ENCODE measurements around the gene PTGFR. TPM values are rescaled to one million over a fixed set of nuclear protein-coding genes. Genes with fewer than 3 reads are reported as not detected.

PTGFR gene
- total RNA-seq, 1 experiment from 2014 or later, result 6.3 TPM

DNA sequence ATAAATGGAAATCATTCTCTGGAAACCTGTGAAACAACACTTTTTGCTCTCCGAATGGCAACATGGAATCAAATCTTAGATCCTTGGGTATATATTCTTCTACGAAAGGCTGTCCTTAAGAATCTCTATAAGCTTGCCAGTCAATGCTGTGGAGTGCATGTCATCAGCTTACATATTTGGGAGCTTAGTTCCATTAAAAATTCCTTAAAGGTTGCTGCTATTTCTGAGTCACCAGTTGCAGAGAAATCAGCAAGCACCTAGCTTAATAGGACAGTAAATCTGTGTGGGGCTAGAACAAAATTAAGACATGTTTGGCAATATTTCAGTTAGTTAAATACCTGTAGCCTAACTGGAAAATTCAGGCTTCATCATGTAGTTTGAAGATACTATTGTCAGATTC, 45.7 kb downstream of the PTGFR start:
- Histone ChIP-seq H3K36me3 (no peaks in the 10 kb centered on the region), H3K27ac (no peak overlapping the region), H3K27me3 (replicated peaks) (no peaks in the 10 kb centered on the region), H3K4me3 (no peak overlapping the region), H3K9me3 (replicated peaks) (no peaks in the 10 kb centered on the region), H3K4me1 (replicated peaks) (no peaks in the 10 kb centered on the region)
- no peak for DNase-seq (ENCODE audit: low read depth in 1 of 2, low spot score in 2 of 2)

DNA sequence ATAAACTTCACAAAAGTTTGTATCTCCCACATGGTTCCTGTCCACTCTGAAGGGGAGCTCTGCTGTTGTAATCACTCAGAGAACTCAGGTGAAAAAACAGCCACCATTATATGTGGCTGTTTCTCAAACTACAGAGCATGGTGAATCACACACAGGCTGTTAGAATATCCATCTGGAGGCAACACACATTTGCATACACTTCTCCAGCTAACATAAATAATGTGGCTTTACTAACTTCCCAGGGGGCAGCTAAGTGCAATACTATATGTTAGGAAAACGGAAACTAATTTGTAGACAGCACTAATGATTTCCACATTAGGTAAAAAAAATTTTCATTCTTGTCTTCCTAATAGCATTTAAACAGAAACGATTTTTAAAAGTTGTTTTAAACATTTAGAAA, 49.3 kb downstream of the PTGFR start:
- no peaks in the 10 kb centered on the region for H3K27me3 ChIP-seq (replicated peaks)
- H3K36me3 ChIP-seq, result no peaks in the 10 kb centered on the region
- no peak overlapping the region for H3K27ac ChIP-seq
- no peaks in the 10 kb centered on the region for H3K9me3 ChIP-seq (replicated peaks)
- no peak overlapping the region for H3K4me3 ChIP-seq
- DNase-seq (ENCODE audit: low read depth in 1 of 2, low spot score in 2 of 2), result no peak
- no peaks in the 10 kb centered on the region for H3K4me1 ChIP-seq (replicated peaks)

DNA sequence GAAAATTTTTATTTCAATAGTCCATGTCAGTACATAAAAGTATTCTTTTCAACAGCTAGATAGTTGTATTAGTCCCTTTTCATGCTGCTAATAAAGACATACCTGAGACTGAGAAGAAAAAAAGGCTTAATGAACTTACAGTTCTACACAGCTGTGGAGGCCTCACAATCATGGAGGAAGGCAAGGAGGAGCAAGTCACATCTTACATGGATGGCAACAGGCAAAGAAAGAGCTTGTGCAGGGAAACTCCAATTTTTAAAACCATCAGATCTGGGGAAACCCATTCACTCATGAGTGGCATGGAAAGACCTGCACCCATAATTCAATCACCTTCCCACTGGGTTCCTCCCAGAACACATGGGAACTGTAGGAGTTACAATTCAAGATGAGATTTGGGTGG, 50.7 kb downstream of the PTGFR start:
- DNase-seq (ENCODE audit: low read depth in 1 of 2, low spot score in 2 of 2), result no peak
- H3K4me3 ChIP-seq, result no peak overlapping the region
- H3K9me3 ChIP-seq (replicated peaks), result no peaks in the 10 kb centered on the region
- H3K36me3 ChIP-seq, result no peaks in the 10 kb centered on the region
- no peak overlapping the region for H3K27ac ChIP-seq
- no peaks in the 10 kb centered on the region for H3K27me3 ChIP-seq (replicated peaks)
- no peaks in the 10 kb centered on the region for H3K4me1 ChIP-seq (replicated peaks)

DNA sequence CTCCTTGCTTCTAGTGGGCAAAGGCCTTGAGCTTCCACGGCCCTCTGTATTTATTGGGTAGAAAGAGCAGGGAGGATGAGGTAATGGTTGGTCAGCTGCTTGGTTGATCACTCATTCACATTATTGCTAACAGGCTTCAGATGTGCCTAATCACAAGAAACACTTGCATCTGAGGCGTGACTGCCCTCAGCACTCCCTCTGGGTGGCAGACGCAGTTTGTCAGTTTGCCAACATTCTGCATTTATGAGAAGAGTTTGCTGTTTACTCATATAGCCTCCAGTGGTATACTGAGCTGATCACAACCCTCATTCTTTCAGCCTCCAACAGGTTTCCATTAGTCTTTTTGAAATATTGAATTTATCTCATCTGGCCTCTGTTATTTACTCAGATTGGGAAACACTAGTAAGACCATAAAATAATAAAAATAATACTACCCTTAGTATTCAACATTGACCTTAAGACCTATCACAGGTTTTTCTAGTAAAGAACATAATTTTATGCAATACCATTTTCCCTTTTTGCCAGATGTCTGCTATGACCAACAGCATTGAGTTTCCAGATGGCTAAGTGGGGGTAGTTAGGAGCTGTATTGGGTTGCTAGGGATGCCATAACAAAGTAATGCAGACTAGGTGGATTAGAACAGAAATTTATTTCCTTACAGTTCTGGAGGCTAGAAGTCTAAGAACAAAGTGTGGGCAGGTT, 53.3 kb downstream of the PTGFR start:
- DNase-seq (ENCODE audit: low read depth in 1 of 2, low spot score in 2 of 2), result no peak
- no peaks in the 10 kb centered on the region for H3K9me3 ChIP-seq (replicated peaks)
- H3K27me3 ChIP-seq (replicated peaks), result no peaks in the 10 kb centered on the region
- no peak overlapping the region for H3K27ac ChIP-seq
- H3K36me3 ChIP-seq, result no peaks in the 10 kb centered on the region
- H3K4me1 ChIP-seq (replicated peaks), result no peaks in the 10 kb centered on the region
- H3K4me3 ChIP-seq, result no peak overlapping the region

DNA sequence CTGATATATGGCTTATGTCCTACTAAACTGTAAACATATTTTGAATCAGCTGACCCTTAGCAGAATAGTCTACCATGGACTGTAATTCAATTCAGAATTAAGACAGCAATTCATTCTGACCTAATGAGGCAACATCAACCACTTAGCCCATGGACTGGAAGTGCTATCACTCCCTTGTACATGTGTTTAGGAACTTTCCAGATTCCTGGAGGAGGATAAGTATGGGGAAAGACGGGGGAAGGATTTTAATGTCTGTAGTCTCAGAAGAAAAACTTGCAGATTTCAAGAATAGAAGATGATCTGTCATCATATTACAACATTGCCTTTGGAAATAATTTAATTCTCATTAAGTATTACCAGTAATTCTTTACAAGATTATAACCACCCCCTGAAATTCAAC, 56.3 kb downstream of the PTGFR start:
- H3K27ac ChIP-seq, result no peak overlapping the region
- no peaks in the 10 kb centered on the region for H3K27me3 ChIP-seq (replicated peaks)
- H3K9me3 ChIP-seq (replicated peaks), result no peaks in the 10 kb centered on the region
- no peak for DNase-seq (ENCODE audit: low read depth in 1 of 2, low spot score in 2 of 2)
- no peaks in the 10 kb centered on the region for H3K4me1 ChIP-seq (replicated peaks)
- H3K4me3 ChIP-seq, result no peak overlapping the region
- H3K36me3 ChIP-seq, result no peaks in the 10 kb centered on the region

DNA sequence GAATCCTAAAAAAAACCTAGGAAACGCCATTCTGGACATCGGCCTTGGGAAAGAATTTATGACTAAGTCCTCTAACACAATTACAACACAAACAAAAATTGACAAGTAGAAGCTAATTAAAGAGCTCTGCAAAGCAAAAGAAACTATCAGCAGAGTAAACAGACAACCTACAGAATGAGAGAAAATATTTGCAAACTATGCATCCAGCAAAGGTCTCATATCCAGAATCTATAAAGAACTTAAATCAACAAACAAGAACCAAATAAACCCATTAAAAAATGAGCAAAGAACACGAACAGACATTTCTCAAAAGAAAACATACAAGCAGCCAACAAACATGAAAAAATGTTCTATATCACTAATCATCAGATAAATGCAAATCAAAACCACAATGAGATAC, 58.6 kb downstream of the PTGFR start:
- no peaks in the 10 kb centered on the region for H3K4me1 ChIP-seq (replicated peaks)
- DNase-seq (ENCODE audit: low read depth in 1 of 2, low spot score in 2 of 2), result no peak
- H3K9me3 ChIP-seq (replicated peaks), result no peaks in the 10 kb centered on the region
- H3K36me3 ChIP-seq, result no peaks in the 10 kb centered on the region
- no peak overlapping the region for H3K27ac ChIP-seq
- no peak overlapping the region for H3K4me3 ChIP-seq
- no peaks in the 10 kb centered on the region for H3K27me3 ChIP-seq (replicated peaks)

DNA sequence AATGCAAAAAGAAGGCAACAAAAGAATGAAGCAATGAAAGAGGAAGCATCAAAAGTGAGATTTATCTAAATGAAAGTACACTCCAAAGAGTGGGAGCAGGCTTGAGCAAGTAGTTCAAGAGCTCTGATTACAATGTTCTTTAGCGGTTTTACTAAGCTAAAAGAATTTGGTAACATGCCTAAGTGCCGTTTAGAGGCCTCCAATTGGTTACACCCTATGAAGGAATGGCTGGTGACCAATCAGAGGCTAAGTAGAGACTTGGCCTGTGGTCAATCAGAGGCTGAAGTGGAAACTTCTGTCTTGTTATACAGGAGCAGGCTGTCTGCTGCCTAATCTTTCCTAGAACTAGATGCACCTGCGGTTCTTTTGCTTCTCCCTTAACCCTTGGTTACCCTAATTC, 59.1 kb downstream of the PTGFR start:
- no peaks in the 10 kb centered on the region for H3K36me3 ChIP-seq
- no peak overlapping the region for H3K4me3 ChIP-seq
- H3K9me3 ChIP-seq (replicated peaks), result no peaks in the 10 kb centered on the region
- no peak for DNase-seq (ENCODE audit: low read depth in 1 of 2, low spot score in 2 of 2)
- H3K27me3 ChIP-seq (replicated peaks), result no peaks in the 10 kb centered on the region
- H3K27ac ChIP-seq, result no peak overlapping the region
- no peaks in the 10 kb centered on the region for H3K4me1 ChIP-seq (replicated peaks)

DNA sequence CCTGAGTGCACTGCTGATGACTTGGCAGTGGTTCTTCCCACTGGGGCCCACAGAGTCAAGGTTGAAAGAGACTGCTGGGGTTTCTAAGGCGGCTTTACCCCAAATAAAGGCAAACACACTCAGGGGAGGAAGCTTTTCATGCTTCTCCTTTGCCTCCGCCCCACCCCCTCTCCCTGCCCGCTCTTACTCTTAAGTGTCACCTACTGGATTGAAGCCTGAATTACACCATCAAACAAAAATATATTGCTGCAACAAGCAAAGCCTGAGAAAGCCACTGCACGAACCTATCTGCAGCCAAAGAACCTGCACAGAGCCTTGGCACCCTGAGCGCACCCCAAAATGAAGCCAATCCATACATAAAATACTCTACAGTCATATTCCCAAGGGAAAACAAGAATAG, 63.1 kb downstream of the PTGFR start:
- no peak overlapping the region for H3K4me3 ChIP-seq
- no peaks in the 10 kb centered on the region for H3K9me3 ChIP-seq (replicated peaks)
- no peaks in the 10 kb centered on the region for H3K4me1 ChIP-seq (replicated peaks)
- H3K27me3 ChIP-seq (replicated peaks), result no peaks in the 10 kb centered on the region
- H3K36me3 ChIP-seq, result no peaks in the 10 kb centered on the region
- no peak overlapping the region for H3K27ac ChIP-seq
- no peak for DNase-seq (ENCODE audit: low read depth in 1 of 2, low spot score in 2 of 2)

DNA sequence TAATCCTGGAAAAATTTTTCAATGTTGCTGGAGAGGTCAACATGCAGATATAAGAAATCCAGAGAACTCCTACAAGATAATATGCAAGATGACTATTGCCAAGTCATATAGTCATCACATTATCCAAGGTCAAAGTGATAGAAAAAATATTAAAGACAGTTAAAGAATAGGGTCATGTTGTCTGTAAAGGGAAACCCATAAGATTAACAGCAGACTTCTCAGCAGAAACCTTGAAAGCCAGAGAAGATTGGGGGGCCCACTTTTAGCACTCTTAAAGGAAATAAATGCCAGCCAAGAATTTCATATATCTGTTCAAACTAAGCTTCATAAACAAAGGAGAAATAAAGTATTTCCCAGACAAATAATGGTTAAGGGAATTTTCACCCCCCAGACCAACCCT, 64.1 kb downstream of the PTGFR start:
- no peaks in the 10 kb centered on the region for H3K36me3 ChIP-seq
- no peaks in the 10 kb centered on the region for H3K27me3 ChIP-seq (replicated peaks)

DNA sequence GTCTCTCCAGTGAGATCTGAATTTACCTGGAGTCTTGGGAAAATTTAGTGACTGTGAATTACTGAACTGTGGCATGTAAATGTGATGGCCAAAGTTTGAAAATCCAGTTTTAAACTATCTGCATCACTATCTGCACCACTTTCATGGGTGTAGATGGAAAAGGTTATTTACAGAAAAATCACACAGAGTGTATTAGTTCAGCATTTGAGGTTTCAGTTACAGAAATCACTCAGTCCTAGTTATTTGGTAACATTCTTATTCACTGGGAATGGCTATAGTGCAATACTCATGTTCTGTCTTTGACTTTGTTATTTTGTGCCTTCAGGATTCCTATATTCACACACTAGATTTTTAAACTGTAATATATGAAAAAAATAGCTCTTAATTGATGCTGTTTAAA, 68.9 kb downstream of the PTGFR start:
- Histone ChIP-seq H3K27me3 (replicated peaks) (no peaks in the 10 kb centered on the region), H3K36me3 (no peaks in the 10 kb centered on the region)

More for the DNA sequence above, 64.1 kb downstream of the PTGFR start:
- Histone ChIP-seq H3K4me1 (replicated peaks) (no peaks in the 10 kb centered on the region), H3K27ac (no peak overlapping the region), H3K9me3 (replicated peaks) (no peaks in the 10 kb centered on the region), H3K4me3 (no peak overlapping the region)
- no peak for DNase-seq (ENCODE audit: low read depth in 1 of 2, low spot score in 2 of 2)

DNA sequence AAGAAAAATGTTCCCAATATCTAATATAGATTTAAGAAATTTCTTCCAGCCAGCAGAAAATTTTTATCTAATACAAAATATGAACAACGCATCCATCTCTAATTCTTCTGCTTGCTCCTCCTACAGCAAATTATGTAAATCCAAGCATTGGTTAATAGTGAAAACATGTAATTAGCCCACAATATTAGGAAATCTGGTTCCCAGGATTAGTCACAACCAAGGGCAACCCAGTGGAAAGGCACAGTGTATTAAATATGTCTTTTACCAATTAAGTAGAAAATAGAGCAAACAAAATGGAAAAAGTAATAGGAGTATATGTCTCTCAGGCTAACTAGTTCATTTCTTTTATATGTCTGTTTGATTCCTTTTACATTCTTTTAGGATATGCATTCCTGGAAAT, 70.0 kb downstream of the PTGFR start:
- H3K27ac ChIP-seq, result no peak overlapping the region
- DNase-seq (ENCODE audit: low read depth in 1 of 2, low spot score in 2 of 2), result no peak
- no peaks in the 10 kb centered on the region for H3K4me1 ChIP-seq (replicated peaks)
- no peaks in the 10 kb centered on the region for H3K36me3 ChIP-seq
- H3K4me3 ChIP-seq, result no peak overlapping the region
- no peaks in the 10 kb centered on the region for H3K27me3 ChIP-seq (replicated peaks)
- H3K9me3 ChIP-seq (replicated peaks), result no peaks in the 10 kb centered on the region

More for the DNA sequence above, 68.9 kb downstream of the PTGFR start:
- Histone ChIP-seq H3K4me1 (replicated peaks) (no peaks in the 10 kb centered on the region), H3K4me3 (no peak overlapping the region), H3K27ac (no peak overlapping the region), H3K9me3 (replicated peaks) (no peaks in the 10 kb centered on the region)
- DNase-seq (ENCODE audit: low read depth in 1 of 2, low spot score in 2 of 2), result no peak

DNA sequence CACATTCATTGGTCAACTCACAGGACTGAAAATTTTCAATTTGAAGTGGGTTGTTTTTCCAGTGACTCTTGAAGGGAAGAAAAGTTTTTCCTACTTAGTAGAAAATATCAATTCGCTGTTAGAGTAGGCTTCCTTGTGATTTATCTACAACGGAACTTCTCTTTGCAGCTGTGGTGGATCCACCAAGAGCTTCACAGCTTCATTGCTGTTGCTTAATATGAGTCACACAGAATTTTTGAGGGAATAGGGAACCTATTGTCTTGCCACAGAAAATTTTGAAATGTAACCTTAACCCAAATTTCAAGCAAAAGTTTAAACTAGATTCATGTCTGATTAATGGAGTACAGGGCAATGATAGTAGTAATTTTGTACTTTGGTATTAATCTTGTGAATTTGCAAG, 71.1 kb downstream of the PTGFR start:
- Histone ChIP-seq H3K27ac (no peak overlapping the region), H3K27me3 (replicated peaks) (no peaks in the 10 kb centered on the region), H3K36me3 (no peaks in the 10 kb centered on the region), H3K9me3 (replicated peaks) (no peaks in the 10 kb centered on the region), H3K4me1 (replicated peaks) (no peaks in the 10 kb centered on the region), H3K4me3 (no peak overlapping the region)
- DNase-seq (ENCODE audit: low read depth in 1 of 2, low spot score in 2 of 2), result no peak

DNA sequence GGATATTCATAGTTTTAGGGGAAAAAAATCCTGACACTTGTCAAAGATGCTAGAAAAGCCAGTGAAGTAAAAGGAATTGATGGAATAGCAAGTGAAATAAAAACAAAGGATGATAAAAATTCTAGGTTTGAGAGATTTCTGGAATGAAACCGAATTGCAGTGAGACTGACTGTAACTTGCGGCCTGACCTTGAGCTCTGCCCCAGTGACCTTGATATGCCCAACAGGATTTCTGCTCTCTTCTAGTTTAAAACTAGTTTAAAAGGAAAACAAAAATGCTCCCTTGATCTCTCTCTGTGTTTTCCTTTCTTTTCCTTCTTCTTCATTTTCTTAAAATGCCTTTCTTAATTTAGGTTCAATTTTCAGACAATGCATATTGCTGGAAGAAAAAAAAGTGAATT, 74.6 kb downstream of the PTGFR start:
- H3K36me3 ChIP-seq, result no peaks in the 10 kb centered on the region

DNA sequence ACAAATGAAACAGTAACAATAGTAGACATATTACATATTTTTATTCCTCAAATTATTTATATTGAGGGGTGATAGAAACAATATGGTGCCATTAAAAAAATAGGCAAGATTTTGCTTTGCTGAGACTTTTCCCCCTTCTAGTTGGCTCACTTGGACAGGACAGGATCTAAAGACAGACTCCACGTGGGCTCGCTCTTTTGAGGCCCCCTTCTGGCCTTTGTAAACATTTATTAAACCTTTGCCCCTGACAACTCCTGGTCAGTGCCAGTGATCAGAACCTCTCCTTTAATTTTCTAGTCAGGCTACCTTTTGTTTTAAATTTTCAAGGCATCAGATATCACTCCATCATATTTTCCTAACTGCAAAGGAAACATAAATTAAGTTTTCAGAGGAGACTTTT, 79.8 kb downstream of the PTGFR start:
- Histone ChIP-seq H3K36me3 (no peaks in the 10 kb centered on the region), H3K4me3 (no peak overlapping the region), H3K27ac (no peak overlapping the region), H3K4me1 (replicated peaks) (no peaks in the 10 kb centered on the region), H3K9me3 (replicated peaks) (no peaks in the 10 kb centered on the region), H3K27me3 (replicated peaks) (no peaks in the 10 kb centered on the region)
- no peak for DNase-seq (ENCODE audit: low read depth in 1 of 2, low spot score in 2 of 2)

More for the DNA sequence above, 74.6 kb downstream of the PTGFR start:
- Histone ChIP-seq H3K27me3 (replicated peaks) (no peaks in the 10 kb centered on the region), H3K9me3 (replicated peaks) (no peaks in the 10 kb centered on the region), H3K4me3 (no peak overlapping the region), H3K4me1 (replicated peaks) (no peaks in the 10 kb centered on the region), H3K27ac (no peak overlapping the region)
- no peak for DNase-seq (ENCODE audit: low read depth in 1 of 2, low spot score in 2 of 2)

Measured in SJSA1 (cell line).